ENCODE measurements around the gene CEP70. TPM values are rescaled to one million over a fixed set of nuclear protein-coding genes. Genes with fewer than 3 reads are reported as not detected.

The CEP70 gene
- total RNA-seq, 1 experiment from 2014 or later: 64.5 TPM

DNA sequence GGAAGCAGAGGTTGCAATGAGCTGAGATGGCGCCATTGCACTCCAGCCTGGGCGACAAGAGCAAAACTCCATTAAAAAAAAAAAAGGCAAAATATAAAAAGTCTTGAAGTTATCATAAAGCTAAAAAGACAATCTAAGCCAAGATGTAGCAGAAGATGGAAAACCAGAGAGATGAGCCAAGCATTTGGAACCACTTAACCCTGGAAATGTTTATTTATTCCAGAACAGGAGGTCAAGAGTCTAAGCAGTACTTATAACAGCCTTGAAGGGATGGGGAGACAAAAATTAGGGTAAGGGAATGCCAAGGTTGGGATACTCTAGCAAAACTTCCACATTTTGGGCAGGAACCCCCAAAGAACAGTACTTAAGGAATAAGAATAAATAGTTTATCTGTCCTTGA lies 44.6 kb upstream of the CEP70 start:
- Histone ChIP-seq H3K4me1 (ENCODE audit: control insufficient read depth, insufficient read depth, low read length) (no peaks in the 10 kb centered on the region), H3K9me3 (ENCODE audit: control insufficient read depth, insufficient read depth, low read depth, low read length) (no peaks in the 10 kb centered on the region; the same call in 1 of the 2 replicates), H3K4me3 (ENCODE audit: low read depth in 2 of 2, low read length in 2 of 2) (no peak overlapping the region), H3K27ac (ENCODE audit: low read length) (no peak overlapping the region), H3K36me3 (ENCODE audit: control insufficient read depth, insufficient read depth, low read length) (no peaks in the 10 kb centered on the region), H3K27me3 (ENCODE audit: control insufficient read depth, insufficient read depth, low read length) (no peaks in the 10 kb centered on the region)
- intact Hi-C loops (cut with micrococcal nuclease; ENCODE audit: unreplicated experiment): no loop called here
- BruUV-seq (replicated peaks): no TSS peak
- in situ Hi-C loops (cut with HindIII; ENCODE audit: low pct_unique_long_range_greater_than_20kb, low sequenced_read_pairs): no loop called here
- ChIA-PET POLR2A (no interaction called here), CTCF (no interaction called here)
- DNase-seq (ENCODE audit: low read depth, low spot score) (no peak), ATAC-seq (no peak)
- TF ChIP-seq, protein P1, sequence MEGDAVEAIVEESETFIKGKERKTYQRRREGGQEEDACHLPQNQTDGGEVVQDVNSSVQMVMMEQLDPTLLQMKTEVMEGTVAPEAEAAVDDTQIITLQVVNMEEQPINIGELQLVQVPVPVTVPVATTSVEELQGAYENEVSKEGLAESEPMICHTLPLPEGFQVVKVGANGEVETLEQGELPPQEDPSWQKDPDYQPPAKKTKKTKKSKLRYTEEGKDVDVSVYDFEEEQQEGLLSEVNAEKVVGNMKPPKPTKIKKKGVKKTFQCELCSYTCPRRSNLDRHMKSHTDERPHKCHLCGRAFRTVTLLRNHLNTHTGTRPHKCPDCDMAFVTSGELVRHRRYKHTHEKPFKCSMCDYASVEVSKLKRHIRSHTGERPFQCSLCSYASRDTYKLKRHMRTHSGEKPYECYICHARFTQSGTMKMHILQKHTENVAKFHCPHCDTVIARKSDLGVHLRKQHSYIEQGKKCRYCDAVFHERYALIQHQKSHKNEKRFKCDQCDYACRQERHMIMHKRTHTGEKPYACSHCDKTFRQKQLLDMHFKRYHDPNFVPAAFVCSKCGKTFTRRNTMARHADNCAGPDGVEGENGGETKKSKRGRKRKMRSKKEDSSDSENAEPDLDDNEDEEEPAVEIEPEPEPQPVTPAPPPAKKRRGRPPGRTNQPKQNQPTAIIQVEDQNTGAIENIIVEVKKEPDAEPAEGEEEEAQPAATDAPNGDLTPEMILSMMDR (IDR thresholded peaks at IDR 0.05): no peak
- TF ChIP-seq SIN3A (IDR thresholded peaks at IDR 0.05; ENCODE audit: borderline replicate concordance, insufficient read depth, low read depth, low read length): no peak

DNA sequence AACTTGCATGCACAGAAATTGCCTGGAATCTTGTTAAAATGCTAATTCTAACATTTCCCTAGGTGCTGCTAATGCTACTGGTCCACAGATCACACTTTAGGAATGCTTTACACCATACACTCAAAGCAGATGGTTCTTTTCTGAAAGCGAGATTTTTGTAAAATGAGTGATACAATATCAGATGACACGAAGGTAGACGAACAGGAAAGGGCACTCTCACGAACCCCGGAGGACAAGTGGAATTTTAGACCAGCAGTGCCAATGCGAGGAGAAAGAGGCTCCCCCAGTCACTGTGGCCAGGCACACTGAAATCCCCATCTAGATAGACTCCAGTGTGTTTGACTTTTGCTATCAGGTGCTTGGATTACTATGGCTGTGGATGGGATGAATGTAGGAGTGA lies 35.5 kb upstream of the CEP70 start:
- POLR2A ChIA-PET: no interaction called here
- no peak for ATAC-seq
- no TSS peak for BruUV-seq (replicated peaks)

More for the DNA sequence above, 35.5 kb upstream of the CEP70 start:
- intact Hi-C loops (cut with micrococcal nuclease; ENCODE audit: unreplicated experiment) (no loop called here), in situ Hi-C loops (cut with HindIII; ENCODE audit: low pct_unique_long_range_greater_than_20kb, low sequenced_read_pairs) (no loop called here)
- peaks cover 3% of the 10 kb centered on the region; the same call in 1 of the 2 replicates for H3K4me1 ChIP-seq (ENCODE audit: control insufficient read depth, insufficient read depth, low read length)
- DNase-seq (ENCODE audit: low read depth, low spot score): no peak
- no peak overlapping the region for H3K27ac ChIP-seq (ENCODE audit: low read length)
- H3K27me3 ChIP-seq (ENCODE audit: control insufficient read depth, insufficient read depth, low read length): no peaks in the 10 kb centered on the region
- H3K4me3 ChIP-seq (ENCODE audit: low read depth in 2 of 2, low read length in 2 of 2): no peak overlapping the region
- no peaks in the 10 kb centered on the region for H3K9me3 ChIP-seq (ENCODE audit: control insufficient read depth, insufficient read depth, low read depth, low read length)
- TF ChIP-seq SIN3A (IDR thresholded peaks at IDR 0.05; ENCODE audit: borderline replicate concordance, insufficient read depth, low read depth, low read length) (no peak), POLR2AphosphoS5 (IDR thresholded peaks at IDR 0.05; ENCODE audit: low read depth, low read length) (no peak), TCF7L2 (IDR thresholded peaks at IDR 0.05; ENCODE audit: low read depth, low read length) (no peak)
- TF ChIP-seq, protein P1 (IDR thresholded peaks at IDR 0.05): no peak
- TF ChIP-seq, protein P2, sequence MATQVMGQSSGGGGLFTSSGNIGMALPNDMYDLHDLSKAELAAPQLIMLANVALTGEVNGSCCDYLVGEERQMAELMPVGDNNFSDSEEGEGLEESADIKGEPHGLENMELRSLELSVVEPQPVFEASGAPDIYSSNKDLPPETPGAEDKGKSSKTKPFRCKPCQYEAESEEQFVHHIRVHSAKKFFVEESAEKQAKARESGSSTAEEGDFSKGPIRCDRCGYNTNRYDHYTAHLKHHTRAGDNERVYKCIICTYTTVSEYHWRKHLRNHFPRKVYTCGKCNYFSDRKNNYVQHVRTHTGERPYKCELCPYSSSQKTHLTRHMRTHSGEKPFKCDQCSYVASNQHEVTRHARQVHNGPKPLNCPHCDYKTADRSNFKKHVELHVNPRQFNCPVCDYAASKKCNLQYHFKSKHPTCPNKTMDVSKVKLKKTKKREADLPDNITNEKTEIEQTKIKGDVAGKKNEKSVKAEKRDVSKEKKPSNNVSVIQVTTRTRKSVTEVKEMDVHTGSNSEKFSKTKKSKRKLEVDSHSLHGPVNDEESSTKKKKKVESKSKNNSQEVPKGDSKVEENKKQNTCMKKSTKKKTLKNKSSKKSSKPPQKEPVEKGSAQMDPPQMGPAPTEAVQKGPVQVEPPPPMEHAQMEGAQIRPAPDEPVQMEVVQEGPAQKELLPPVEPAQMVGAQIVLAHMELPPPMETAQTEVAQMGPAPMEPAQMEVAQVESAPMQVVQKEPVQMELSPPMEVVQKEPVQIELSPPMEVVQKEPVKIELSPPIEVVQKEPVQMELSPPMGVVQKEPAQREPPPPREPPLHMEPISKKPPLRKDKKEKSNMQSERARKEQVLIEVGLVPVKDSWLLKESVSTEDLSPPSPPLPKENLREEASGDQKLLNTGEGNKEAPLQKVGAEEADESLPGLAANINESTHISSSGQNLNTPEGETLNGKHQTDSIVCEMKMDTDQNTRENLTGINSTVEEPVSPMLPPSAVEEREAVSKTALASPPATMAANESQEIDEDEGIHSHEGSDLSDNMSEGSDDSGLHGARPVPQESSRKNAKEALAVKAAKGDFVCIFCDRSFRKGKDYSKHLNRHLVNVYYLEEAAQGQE (IDR thresholded peaks at IDR 0.05; ENCODE audit: insufficient read depth in 1 of 2, low read depth in 2 of 2, low read length in 1 of 2): no peak
- CTCF ChIA-PET: no interaction called here
- H3K36me3 ChIP-seq (ENCODE audit: control insufficient read depth, insufficient read depth, low read length): no peaks in the 10 kb centered on the region
